Stimulated activated naive CD8-positive, alpha-beta T cell treated with anti-CD3 and anti-CD28 coated beads, Interleukin-15, Interleukin-2, amounts not matched to agents 100 ng/mL and 50 ng/mL, for 24 hours (primary cell): Measurements from ENCODE around the gene AGBL4.

Experiments
- H3K27ac Mint-ChIP-seq: one replicate; pipeline ENCODE4 v1.8.0; 2021; ENCODE audit warnings: mild to moderate bottlenecking, mixed read lengths
- H3K27me3 Mint-ChIP-seq: one replicate; pipeline ENCODE4 v1.8.0; 2021; ENCODE audit warnings: mixed read lengths
- H3K36me3 Mint-ChIP-seq: one replicate; pipeline ENCODE4 v1.8.0; 2021; ENCODE audit warnings: low read depth, mixed read lengths
- H3K4me1 Mint-ChIP-seq: one replicate; pipeline ENCODE4 v1.8.0; 2021; ENCODE audit warnings: low read depth, mixed read lengths
- H3K4me3 Mint-ChIP-seq: one replicate; pipeline ENCODE4 v1.8.0; 2021; ENCODE audit warnings: mild to moderate bottlenecking, mixed read lengths
- H3K9me3 Mint-ChIP-seq: one replicate; pipeline ENCODE4 v1.8.0; 2021; ENCODE audit warnings: mixed read lengths

AGBL4 gene

GRCh38 chr1:49424782-49425181, 599.0 kb downstream of the AGBL4 start:
- Mint-ChIP-seq H3K27ac (no peak overlapping the region), H3K36me3 (no peaks in the 10 kb centered on the region), H3K9me3 (peaks cover 15% of the 10 kb centered on the region), H3K4me3 (no peak overlapping the region), H3K27me3 (no peaks in the 10 kb centered on the region), H3K4me1 (no peaks in the 10 kb centered on the region)

DNA sequence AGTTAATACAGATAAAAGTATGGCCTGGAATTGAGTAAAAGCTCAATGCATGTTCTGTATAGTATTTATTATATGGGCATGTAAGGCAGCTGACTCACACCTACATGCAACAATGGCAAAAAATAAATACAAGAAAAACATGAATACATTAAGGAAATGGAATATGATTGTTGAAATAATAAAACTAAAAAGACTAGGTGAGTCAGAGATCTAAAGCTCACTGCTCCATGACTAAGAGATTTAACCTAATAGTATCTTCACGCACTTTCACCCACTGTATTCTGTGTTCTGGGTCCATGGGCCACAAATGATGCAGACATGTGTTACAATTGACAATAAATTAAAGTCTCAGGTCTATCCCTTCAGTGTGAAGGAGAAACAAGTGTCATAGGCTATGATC, 607.0 kb downstream of the AGBL4 start:
- no peaks in the 10 kb centered on the region for H3K9me3 Mint-ChIP-seq

GRCh38 chr1:49408346-49408745, 615.4 kb downstream of the AGBL4 start:
- Mint-ChIP-seq H3K4me3 (no peak overlapping the region), H3K4me1 (no peaks in the 10 kb centered on the region), H3K27ac (no peak overlapping the region), H3K27me3 (peaks cover 4% of the 10 kb centered on the region), H3K9me3 (no peaks in the 10 kb centered on the region), H3K36me3 (no peaks in the 10 kb centered on the region)

More for the DNA sequence above, 607.0 kb downstream of the AGBL4 start:
- H3K4me3 Mint-ChIP-seq = no peak overlapping the region
- no peaks in the 10 kb centered on the region for H3K36me3 Mint-ChIP-seq
- no peaks in the 10 kb centered on the region for H3K4me1 Mint-ChIP-seq
- H3K27ac Mint-ChIP-seq = no peak overlapping the region
- H3K27me3 Mint-ChIP-seq = no peaks in the 10 kb centered on the region

DNA sequence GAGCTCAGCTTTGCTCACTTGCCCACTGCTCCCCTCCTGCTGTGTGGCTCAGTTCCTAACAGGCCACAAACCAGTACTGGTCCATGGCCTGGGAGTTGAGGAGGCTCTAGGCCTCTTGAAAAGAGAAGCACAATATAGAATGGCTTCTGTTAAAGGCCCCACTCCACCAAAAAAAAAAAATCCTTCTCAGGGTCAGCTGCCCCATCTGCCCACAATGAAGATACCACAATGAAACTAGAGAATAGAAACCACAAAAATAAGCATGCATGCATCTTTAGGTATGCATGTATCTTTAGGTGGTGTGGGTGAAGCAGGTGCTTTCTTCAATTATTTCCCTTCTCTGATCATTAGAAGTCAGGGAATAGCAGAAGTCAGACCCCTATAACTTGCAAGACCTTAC, 626.7 kb downstream of the AGBL4 start:
- Mint-ChIP-seq H3K27me3 (no peaks in the 10 kb centered on the region), H3K36me3 (no peaks in the 10 kb centered on the region), H3K27ac (no peak overlapping the region), H3K4me1 (no peaks in the 10 kb centered on the region), H3K9me3 (peaks cover 8% of the 10 kb centered on the region), H3K4me3 (no peak overlapping the region)

DNA sequence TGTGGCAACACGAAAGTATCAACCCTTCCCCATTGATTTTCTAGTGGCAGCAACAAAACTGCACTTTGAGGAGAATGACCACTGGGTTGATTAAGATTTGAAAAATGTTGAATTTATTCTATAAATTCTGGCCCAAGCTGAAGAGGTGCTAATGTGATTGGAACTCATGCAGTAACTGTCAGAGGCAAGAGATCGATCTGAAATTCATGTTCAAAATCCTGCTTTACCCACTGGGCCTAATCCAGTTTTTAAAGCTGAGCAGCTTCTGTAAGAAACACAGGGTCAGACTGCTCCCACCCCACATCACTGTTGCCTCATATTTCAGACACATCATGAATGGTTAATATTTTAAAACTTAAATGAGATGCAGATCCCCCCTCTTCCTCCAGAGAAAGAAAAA, 629.6 kb downstream of the AGBL4 start:
- Mint-ChIP-seq H3K27me3 (no peaks in the 10 kb centered on the region), H3K27ac (no peak overlapping the region), H3K36me3 (no peaks in the 10 kb centered on the region), H3K9me3 (peaks cover 7% of the 10 kb centered on the region), H3K4me3 (no peak overlapping the region), H3K4me1 (no peaks in the 10 kb centered on the region)

- H3K36me3 Mint-ChIP-seq = no peaks in the 10 kb centered on the region
- H3K4me3 Mint-ChIP-seq = no peak overlapping the region
These were observed 634.1 kb downstream of the AGBL4 start for GRCh38 chr1:49389699-49390098.

DNA sequence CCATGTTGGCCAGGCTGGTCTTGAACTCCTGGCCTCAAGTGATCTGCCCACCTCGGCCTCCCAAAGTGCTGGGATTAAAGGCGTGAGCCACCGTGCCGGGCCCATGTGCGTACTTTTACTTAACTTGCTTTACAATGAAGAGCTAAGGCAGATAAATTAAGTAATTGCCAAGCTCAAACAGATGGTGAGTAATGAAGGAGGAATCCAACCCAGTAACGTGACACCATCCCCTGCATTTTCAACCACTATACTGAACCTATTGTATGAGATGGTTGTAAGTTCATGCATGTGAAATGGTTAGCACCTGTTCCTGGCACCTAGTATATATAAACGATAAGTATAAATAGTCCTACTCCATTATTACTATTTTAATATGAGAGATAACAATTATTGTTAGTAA, 659.1 kb downstream of the AGBL4 start:
- H3K4me1 Mint-ChIP-seq = no peaks in the 10 kb centered on the region

More at GRCh38 chr1:49389699-49390098, 634.1 kb downstream of the AGBL4 start:
- no peak overlapping the region for H3K27ac Mint-ChIP-seq
- no peaks in the 10 kb centered on the region for H3K4me1 Mint-ChIP-seq
- no peaks in the 10 kb centered on the region for H3K27me3 Mint-ChIP-seq
- peaks cover 7% of the 10 kb centered on the region for H3K9me3 Mint-ChIP-seq

GRCh38 chr1:49363628-49364027, 660.1 kb downstream of the AGBL4 start:
- Mint-ChIP-seq H3K27me3 (no peaks in the 10 kb centered on the region), H3K9me3 (no peaks in the 10 kb centered on the region), H3K36me3 (no peaks in the 10 kb centered on the region), H3K4me1 (no peaks in the 10 kb centered on the region), H3K4me3 (no peak overlapping the region), H3K27ac (no peak overlapping the region)

More for the DNA sequence above, 659.1 kb downstream of the AGBL4 start:
- no peak overlapping the region for H3K27ac Mint-ChIP-seq
- no peaks in the 10 kb centered on the region for H3K9me3 Mint-ChIP-seq
- H3K27me3 Mint-ChIP-seq = no peaks in the 10 kb centered on the region
- H3K4me3 Mint-ChIP-seq = no peak overlapping the region
- no peaks in the 10 kb centered on the region for H3K36me3 Mint-ChIP-seq

DNA sequence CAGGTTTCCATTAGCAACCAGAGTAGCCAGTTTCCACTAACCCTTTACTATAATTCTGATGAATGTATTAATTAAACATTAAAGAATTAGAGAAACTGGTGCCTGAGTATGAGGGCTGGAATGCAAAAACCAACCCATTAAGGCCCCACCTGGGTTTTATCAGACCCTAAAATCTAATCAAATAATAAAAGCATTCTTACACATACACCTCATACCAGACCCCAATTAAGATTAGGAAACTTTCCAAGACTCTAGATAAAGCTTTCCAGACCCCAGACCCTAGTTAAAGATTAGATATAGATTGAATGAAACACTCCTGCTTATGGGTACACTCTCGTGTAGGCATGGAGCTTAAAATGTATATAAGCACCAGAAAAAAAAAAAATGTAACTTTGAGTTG, 665.7 kb downstream of the AGBL4 start:
- Mint-ChIP-seq H3K27ac (no peak overlapping the region), H3K4me1 (no peaks in the 10 kb centered on the region), H3K27me3 (no peaks in the 10 kb centered on the region), H3K4me3 (no peak overlapping the region), H3K36me3 (no peaks in the 10 kb centered on the region), H3K9me3 (no peaks in the 10 kb centered on the region)

DNA sequence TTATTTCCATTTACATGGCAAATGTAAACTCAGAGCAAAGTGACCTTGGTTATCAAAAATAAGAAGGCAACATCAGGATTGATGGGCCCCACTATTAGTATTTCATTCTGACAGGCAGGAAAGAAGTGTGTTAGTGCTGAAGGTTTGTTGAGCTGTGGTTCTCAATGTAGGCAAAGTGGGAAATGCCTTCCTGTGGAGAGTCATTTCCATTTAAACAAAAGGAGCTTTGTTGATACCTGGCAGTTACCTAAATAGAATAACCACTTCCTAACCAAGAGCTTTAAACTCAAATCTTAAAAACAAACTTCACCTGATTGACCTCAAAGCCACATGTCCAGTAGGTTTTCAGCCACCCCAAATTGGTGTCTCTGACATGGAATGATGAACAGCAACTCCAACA, 667.2 kb downstream of the AGBL4 start:
- Mint-ChIP-seq H3K36me3 (no peaks in the 10 kb centered on the region), H3K4me3 (no peak overlapping the region), H3K4me1 (no peaks in the 10 kb centered on the region), H3K9me3 (no peaks in the 10 kb centered on the region), H3K27me3 (no peaks in the 10 kb centered on the region), H3K27ac (no peak overlapping the region)

DNA sequence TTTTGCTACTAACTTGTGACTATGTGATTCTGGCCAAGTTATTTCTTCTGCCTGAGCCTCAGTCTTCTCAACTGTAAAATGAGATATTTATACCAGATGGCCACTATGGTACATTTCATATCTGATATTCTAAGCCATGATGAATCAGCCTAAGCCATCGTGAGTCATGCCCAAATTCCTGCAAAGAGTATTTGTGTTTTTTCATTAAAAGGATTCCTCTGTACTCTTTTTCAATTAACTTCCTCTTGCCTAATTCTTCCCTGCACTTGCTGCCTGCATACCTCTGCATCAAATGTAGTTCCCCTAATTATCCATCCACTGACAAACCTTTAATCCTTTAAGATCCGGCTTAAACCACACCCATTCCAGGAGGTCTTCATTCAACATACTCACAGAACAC, 672.0 kb downstream of the AGBL4 start:
- Mint-ChIP-seq H3K36me3 (no peaks in the 10 kb centered on the region), H3K27me3 (no peaks in the 10 kb centered on the region), H3K4me3 (no peak overlapping the region), H3K9me3 (no peaks in the 10 kb centered on the region), H3K4me1 (no peaks in the 10 kb centered on the region), H3K27ac (no peak overlapping the region)

DNA sequence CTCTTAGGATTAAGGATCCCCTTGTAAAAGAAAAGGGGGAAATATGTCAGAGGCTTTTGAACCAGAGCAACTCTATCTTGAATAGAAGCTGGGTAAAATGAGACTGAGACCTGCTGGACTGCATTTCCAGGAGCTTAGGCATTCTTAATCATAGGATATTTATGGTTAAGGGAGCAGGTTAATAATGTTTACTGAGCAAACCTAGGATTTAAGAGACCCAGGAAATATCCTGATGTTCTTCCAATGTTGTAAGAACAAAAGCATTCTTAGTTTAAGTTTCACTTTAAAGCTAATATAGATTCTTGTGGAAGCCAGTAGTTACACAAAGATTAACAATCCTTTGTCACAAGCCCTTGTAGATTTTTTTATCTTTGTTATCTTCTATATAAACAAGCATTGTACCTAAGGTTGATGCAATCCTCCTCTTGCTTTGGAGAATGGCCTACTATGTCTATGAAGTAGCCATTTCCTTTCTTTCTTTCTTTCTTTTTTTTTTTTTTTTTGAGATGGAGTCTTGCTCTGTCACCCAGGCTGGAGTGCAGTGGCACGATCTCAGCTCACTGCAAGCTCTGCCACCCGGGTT, 676.9 kb downstream of the AGBL4 start:
- Mint-ChIP-seq H3K9me3 (peaks cover 3% of the 10 kb centered on the region), H3K4me3 (no peak overlapping the region), H3K36me3 (no peaks in the 10 kb centered on the region), H3K27ac (no peak overlapping the region), H3K4me1 (no peaks in the 10 kb centered on the region), H3K27me3 (no peaks in the 10 kb centered on the region)

GRCh38 chr1:49340576-49340975, 683.2 kb downstream of the AGBL4 start:
- no peaks in the 10 kb centered on the region for H3K4me1 Mint-ChIP-seq
- H3K27ac Mint-ChIP-seq = no peak overlapping the region
- no peaks in the 10 kb centered on the region for H3K36me3 Mint-ChIP-seq
- no peaks in the 10 kb centered on the region for H3K9me3 Mint-ChIP-seq
- H3K4me3 Mint-ChIP-seq = no peak overlapping the region
- no peaks in the 10 kb centered on the region for H3K27me3 Mint-ChIP-seq

- no peaks in the 10 kb centered on the region for H3K27me3 Mint-ChIP-seq
- no peaks in the 10 kb centered on the region for H3K9me3 Mint-ChIP-seq
- H3K36me3 Mint-ChIP-seq = no peaks in the 10 kb centered on the region
- no peaks in the 10 kb centered on the region for H3K4me1 Mint-ChIP-seq
- H3K4me3 Mint-ChIP-seq = no peak overlapping the region
- no peak overlapping the region for H3K27ac Mint-ChIP-seq
These were observed 684.7 kb downstream of the AGBL4 start for GRCh38 chr1:49339043-49339442.

GRCh38 chr1:49337251-49337650, 686.5 kb downstream of the AGBL4 start:
- H3K4me1 Mint-ChIP-seq = no peaks in the 10 kb centered on the region
- no peaks in the 10 kb centered on the region for H3K36me3 Mint-ChIP-seq
- H3K9me3 Mint-ChIP-seq = no peaks in the 10 kb centered on the region
- no peaks in the 10 kb centered on the region for H3K27me3 Mint-ChIP-seq
- no peak overlapping the region for H3K4me3 Mint-ChIP-seq
- no peak overlapping the region for H3K27ac Mint-ChIP-seq

GRCh38 chr1:49333906-49334305, 689.8 kb downstream of the AGBL4 start:
- H3K27ac Mint-ChIP-seq = no peak overlapping the region

More at GRCh38 chr1:49333906-49334305, 689.8 kb downstream of the AGBL4 start:
- no peak overlapping the region for H3K4me3 Mint-ChIP-seq
- no peaks in the 10 kb centered on the region for H3K9me3 Mint-ChIP-seq
- no peaks in the 10 kb centered on the region for H3K36me3 Mint-ChIP-seq
- H3K27me3 Mint-ChIP-seq = no peaks in the 10 kb centered on the region
- H3K4me1 Mint-ChIP-seq = no peaks in the 10 kb centered on the region
